ENCODE measurements around the gene CDX2.
"Not testable (repeated sequence)": the region's sequence is repeated elsewhere in the genome, so short reads cannot be mapped to it uniquely, and the experiment has no call there.

Gene CDX2

GRCh38 chr13:27969082-27969865 is at the start of gene CDX2:
Gene CDX2, minus strand, starts transcription at chr13:27969315. Its CDS starts 309 bp downstream, at chr13:27969006.
- DNase-seq, result no peak

- DNase-seq, result no peak
Observed at GRCh38 chr13:28014301-28014700, 45.2 kb upstream of the CDX2 start.

GRCh38 chr13:28013482-28013881 is 44.4 kb upstream of the CDX2 start:
- DNase-seq, result no peak

GRCh38 chr13:28012896-28013295 is 43.8 kb upstream of the CDX2 start:
- no peak for DNase-seq

- no peak for DNase-seq
Observed at GRCh38 chr13:28012383-28012782, 43.3 kb upstream of the CDX2 start.

GRCh38 chr13:28010046-28010445 is 40.9 kb upstream of the CDX2 start:
- no peak for DNase-seq

- not testable (repeated sequence) for DNase-seq
Observed at GRCh38 chr13:28005016-28005415, 35.9 kb upstream of the CDX2 start.

- DNase-seq, result no peak
Observed at GRCh38 chr13:28002886-28003698, 34.0 kb upstream of the CDX2 start.

- DNase-seq, result no peak
Observed at GRCh38 chr13:28001837-28002473, 32.8 kb upstream of the CDX2 start.

GRCh38 chr13:28001049-28001448 is 31.9 kb upstream of the CDX2 start:
- DNase-seq, result no peak

- DNase-seq, result no peak
Observed at GRCh38 chr13:28000567-28000966, 31.5 kb upstream of the CDX2 start.

GRCh38 chr13:27997904-27998522 is 28.9 kb upstream of the CDX2 start:
- DNase-seq, result no peak

- DNase-seq, result no peak
Observed at GRCh38 chr13:27991881-27992280, 22.8 kb upstream of the CDX2 start.

- no peak for DNase-seq
Observed at GRCh38 chr13:27988520-27988919, 19.4 kb upstream of the CDX2 start, which contains the start of gene URAD. Gene URAD, minus strand, starts transcription at chr13:27988693. Its CDS starts 56 bp downstream, at chr13:27988637.

GRCh38 chr13:27985600-27985999 is 16.5 kb upstream of the CDX2 start:
- no peak for DNase-seq

GRCh38 chr13:27982361-27982760 is 13.2 kb upstream of the CDX2 start:
- DNase-seq, result no peak

- no peak for DNase-seq
Observed at GRCh38 chr13:27981006-27981708, 12.0 kb upstream of the CDX2 start.

- no peak for DNase-seq
Observed at GRCh38 chr13:27980280-27980998, 11.3 kb upstream of the CDX2 start.

- DNase-seq, result no peak
Observed at GRCh38 chr13:27979765-27980279, 10.7 kb upstream of the CDX2 start.

- DNase-seq, result no peak
Observed at GRCh38 chr13:27979001-27979643, 10.0 kb upstream of the CDX2 start.
